Measurements from ENCODE around the gene CAMSAP3.

CAMSAP3 gene

DNA sequence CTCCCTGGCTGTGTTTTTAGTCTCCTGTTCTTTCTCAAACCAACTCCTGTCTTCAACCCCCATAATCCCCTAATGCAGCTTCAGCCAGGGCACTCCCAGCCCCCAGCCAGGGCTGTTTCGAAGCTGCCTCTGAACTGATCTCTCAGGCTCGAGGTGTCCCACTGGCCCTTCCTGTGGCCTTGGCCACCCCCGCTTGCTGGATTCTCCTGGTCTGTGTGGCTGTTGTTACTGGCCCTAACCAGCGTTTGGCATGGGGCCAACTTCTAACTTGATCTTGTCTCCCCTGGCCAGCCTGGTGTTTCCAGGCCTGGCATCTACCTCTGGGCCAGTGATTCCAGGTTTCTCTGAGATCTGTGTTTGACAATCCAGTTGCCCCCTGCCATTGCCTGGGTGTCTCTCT lies 22.7 kb downstream of the CAMSAP3 start:
- Histone ChIP-seq H3K4ac (ENCODE audit: low read length) (no peak overlapping the region), H3K4me2 (ENCODE audit: insufficient read depth, low read length, poor library complexity, severe bottlenecking) (no peak overlapping the region), H2AFZ (ENCODE audit: low read length) (no peak overlapping the region), H3K4me1 (ENCODE audit: control insufficient read depth in 2 of 2, insufficient read depth in 1 of 2, low read depth in 1 of 2, low read length in 2 of 2) (no peaks in the 10 kb centered on the region), H2BK15ac (ENCODE audit: low read length) (no peak overlapping the region), H4K8ac (ENCODE audit: low read depth, low read length) (no peak overlapping the region), H3K36me3 (replicated peaks in 1 of 2; ENCODE audit: control insufficient read depth in 2 of 2, insufficient read depth in 2 of 2, low read length in 2 of 2) (peaks cover 44 to 60% of the 10 kb centered on the region in 2 donors), H3K27ac (replicated peaks; ENCODE audit: low read length) (no peak overlapping the region), H3K9ac (ENCODE audit: low read depth, low read length, poor library complexity) (no peak overlapping the region), H2BK12ac (ENCODE audit: low read length) (no peak overlapping the region), H3K23ac (ENCODE audit: low read depth, low read length, poor library complexity) (no peak overlapping the region), H3K4me3 (ENCODE audit: low read length in 2 of 2) (no peak overlapping the region), H3K79me1 (ENCODE audit: low read depth, low read length) (peaks cover 7% of the 10 kb centered on the region), H2AK5ac (ENCODE audit: low read depth, low read length) (no peak overlapping the region), H4K91ac (ENCODE audit: low read depth, low read length, poor library complexity) (no peak overlapping the region), H2BK120ac (ENCODE audit: low read depth, low read length) (no peak overlapping the region), H3K9me3 (replicated peaks in 1 of 2; ENCODE audit: control insufficient read depth in 2 of 2, insufficient read depth in 1 of 2, low read depth in 1 of 2, low read length in 2 of 2) (no peaks in the 10 kb centered on the region), H3K14ac (ENCODE audit: low read length) (no peak overlapping the region), H3K27me3 (ENCODE audit: control insufficient read depth in 3 of 3, insufficient read depth in 3 of 3, low read depth in 1 of 3, low read length in 3 of 3) (no peaks in the 10 kb centered on the region), H2BK5ac (ENCODE audit: low read length) (no peak overlapping the region), H3K18ac (ENCODE audit: low read length) (no peak overlapping the region)
- WGBS, 2 donors (ENCODE audit: extremely low coverage in 2 of 2, insufficient read length in 2 of 2, insufficient replicate concordance in 1 of 2), result no CpG with 5 or more reads among the region's 4 CpGs
- DNase-seq (ENCODE audit: low spot score), result no peak

DNA sequence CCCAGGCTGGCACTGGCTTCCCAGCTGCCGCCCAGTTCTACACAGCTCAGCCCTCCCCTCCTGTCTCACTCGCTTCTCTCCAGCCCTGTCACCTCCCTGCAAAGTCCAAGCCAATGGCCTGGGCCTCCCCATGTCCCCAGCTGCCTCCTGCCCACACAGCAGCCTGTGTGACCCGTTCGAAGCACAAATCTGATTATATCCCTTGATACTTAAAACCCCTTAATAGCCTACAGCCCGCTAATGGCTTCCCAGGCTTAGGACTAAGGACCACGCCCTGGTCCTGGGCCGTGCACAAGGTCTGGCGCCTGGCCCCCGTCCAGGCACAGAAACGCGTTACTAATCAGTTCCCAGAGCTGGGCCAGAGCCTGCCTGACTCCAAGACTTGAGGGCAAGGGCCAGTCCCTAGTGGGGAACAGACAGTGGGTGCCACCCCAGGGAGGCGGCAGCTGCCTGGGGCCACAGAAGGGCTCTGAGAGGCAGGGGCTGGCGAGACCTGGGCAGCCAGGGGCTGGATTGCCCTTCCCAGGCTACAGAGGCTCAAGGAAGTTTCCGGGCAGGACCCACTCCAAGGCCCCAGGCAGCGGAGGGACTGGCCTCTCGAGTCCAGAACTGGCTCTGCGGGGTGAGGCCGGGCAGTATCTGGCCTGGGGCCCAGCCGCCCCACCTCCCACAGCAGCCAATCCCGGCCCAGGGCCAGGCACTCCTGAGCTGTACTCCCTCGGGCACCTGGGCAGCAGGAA lies 23.3 kb downstream of the CAMSAP3 start:
- Histone ChIP-seq H3K4me2 (ENCODE audit: insufficient read depth, low read length, poor library complexity, severe bottlenecking) (no peak overlapping the region), H2AK5ac (ENCODE audit: low read depth, low read length) (no peak overlapping the region), H3K4me3 (ENCODE audit: low read length in 2 of 2) (no peak overlapping the region), H3K23ac (ENCODE audit: low read depth, low read length, poor library complexity) (no peak overlapping the region), H2BK15ac (ENCODE audit: low read length) (no peak overlapping the region), H3K79me1 (ENCODE audit: low read depth, low read length) (peaks cover 7% of the 10 kb centered on the region), H2BK120ac (ENCODE audit: low read depth, low read length) (no peak overlapping the region), H3K9me3 (replicated peaks in 1 of 2; ENCODE audit: control insufficient read depth in 2 of 2, insufficient read depth in 1 of 2, low read depth in 1 of 2, low read length in 2 of 2) (no peaks in the 10 kb centered on the region), H3K18ac (ENCODE audit: low read length) (no peak overlapping the region), H3K14ac (ENCODE audit: low read length) (no peak overlapping the region), H3K9ac (ENCODE audit: low read depth, low read length, poor library complexity) (peak overlapping the region; percentile 15), H4K8ac (ENCODE audit: low read depth, low read length) (no peak overlapping the region), H2BK12ac (ENCODE audit: low read length) (no peak overlapping the region), H3K4me1 (ENCODE audit: control insufficient read depth in 2 of 2, insufficient read depth in 1 of 2, low read depth in 1 of 2, low read length in 2 of 2) (no peaks in the 10 kb centered on the region), H3K4ac (ENCODE audit: low read length) (no peak overlapping the region), H3K27ac (replicated peaks; ENCODE audit: low read length) (no peak overlapping the region), H2BK5ac (ENCODE audit: low read length) (no peak overlapping the region), H2AFZ (ENCODE audit: low read length) (no peak overlapping the region), H3K36me3 (replicated peaks in 1 of 2; ENCODE audit: control insufficient read depth in 2 of 2, insufficient read depth in 2 of 2, low read length in 2 of 2) (peaks cover 43 to 65% of the 10 kb centered on the region in 2 donors), H4K91ac (ENCODE audit: low read depth, low read length, poor library complexity) (no peak overlapping the region), H3K27me3 (ENCODE audit: control insufficient read depth in 3 of 3, insufficient read depth in 3 of 3, low read depth in 1 of 3, low read length in 3 of 3) (no peaks in the 10 kb centered on the region)
- DNase-seq (ENCODE audit: low spot score), result no peak
- no CpG with 5 or more reads among the region's 21 CpGs for WGBS, 2 donors (ENCODE audit: extremely low coverage in 2 of 2, insufficient read length in 2 of 2, insufficient replicate concordance in 1 of 2)

DNA sequence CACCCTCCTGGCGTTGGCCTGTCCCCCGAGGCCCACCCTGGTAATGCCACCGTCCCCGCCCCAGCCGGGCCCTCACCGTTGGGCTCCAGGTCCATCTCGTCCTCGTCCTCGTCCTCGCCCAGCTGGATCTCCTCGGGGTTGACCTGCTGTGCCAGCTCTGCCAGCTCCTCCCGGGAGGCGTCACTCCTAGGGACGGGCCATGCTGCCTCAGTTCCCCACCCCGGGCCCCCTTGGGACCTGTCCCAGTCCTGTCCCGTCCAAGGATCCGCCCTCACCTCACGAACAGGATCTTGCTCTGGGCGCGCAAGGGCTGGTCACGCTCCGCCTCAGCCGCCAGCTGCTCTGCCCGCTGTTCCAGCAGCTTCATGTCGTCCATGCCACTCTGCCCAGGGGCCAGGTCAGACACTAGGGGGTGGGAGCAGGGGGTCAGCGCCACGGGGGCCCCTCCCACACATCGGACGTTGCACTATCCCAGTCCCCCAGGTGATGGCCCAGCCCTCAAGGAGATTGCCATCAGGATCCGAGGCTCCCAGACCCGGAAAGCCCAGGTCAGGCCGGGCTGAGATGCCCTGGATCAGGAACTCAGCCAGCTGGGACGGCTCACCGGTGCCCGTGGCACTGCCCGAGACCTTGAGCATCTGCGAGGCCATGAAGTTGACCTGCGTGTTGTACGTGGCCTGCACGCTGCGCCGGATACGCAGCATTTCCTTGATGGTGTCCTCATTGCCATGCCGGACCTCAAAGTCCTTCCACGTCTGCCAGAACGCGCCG lies 24.2 kb downstream of the CAMSAP3 start:
- Histone ChIP-seq H3K14ac (ENCODE audit: low read length) (no peak overlapping the region), H3K18ac (ENCODE audit: low read length) (no peak overlapping the region), H2AFZ (ENCODE audit: low read length) (no peak overlapping the region), H2BK120ac (ENCODE audit: low read depth, low read length) (no peak overlapping the region), H3K79me1 (ENCODE audit: low read depth, low read length) (peaks cover 7% of the 10 kb centered on the region), H4K8ac (ENCODE audit: low read depth, low read length) (no peak overlapping the region), H3K23ac (ENCODE audit: low read depth, low read length, poor library complexity) (no peak overlapping the region), H3K36me3 (replicated peaks in 1 of 2; ENCODE audit: control insufficient read depth in 2 of 2, insufficient read depth in 2 of 2, low read length in 2 of 2) (peaks cover 41 to 71% of the 10 kb centered on the region in 2 donors), H4K91ac (ENCODE audit: low read depth, low read length, poor library complexity) (no peak overlapping the region), H3K4me3 (ENCODE audit: low read length in 2 of 2) (no peak overlapping the region), H3K27ac (replicated peaks; ENCODE audit: low read length) (no peak overlapping the region), H2BK5ac (ENCODE audit: low read length) (no peak overlapping the region), H2BK15ac (ENCODE audit: low read length) (no peak overlapping the region), H3K4ac (ENCODE audit: low read length) (no peak overlapping the region), H2AK5ac (ENCODE audit: low read depth, low read length) (peak overlapping the region; percentile 56), H3K27me3 (ENCODE audit: control insufficient read depth in 3 of 3, insufficient read depth in 3 of 3, low read depth in 1 of 3, low read length in 3 of 3) (no peaks in the 10 kb centered on the region), H3K4me2 (ENCODE audit: insufficient read depth, low read length, poor library complexity, severe bottlenecking) (no peak overlapping the region), H3K9ac (ENCODE audit: low read depth, low read length, poor library complexity) (no peak overlapping the region), H3K4me1 (ENCODE audit: control insufficient read depth in 2 of 2, insufficient read depth in 1 of 2, low read depth in 1 of 2, low read length in 2 of 2) (no peaks in the 10 kb centered on the region), H3K9me3 (replicated peaks in 1 of 2; ENCODE audit: control insufficient read depth in 2 of 2, insufficient read depth in 1 of 2, low read depth in 1 of 2, low read length in 2 of 2) (no peaks in the 10 kb centered on the region), H2BK12ac (ENCODE audit: low read length) (no peak overlapping the region)
- no CpG with 5 or more reads among the region's 48 CpGs for WGBS, 2 donors (ENCODE audit: extremely low coverage in 2 of 2, insufficient read length in 2 of 2, insufficient replicate concordance in 1 of 2)
- no peak for DNase-seq (ENCODE audit: low spot score)
